ENCODE results near the gene DNAH2. TPM values are rescaled to one million over a fixed set of nuclear protein-coding genes. Genes with fewer than 3 reads are reported as not detected.

The DNAH2 gene
- total and polyA plus RNA-seq, 12 donors: under 0.01 to 0.30 (median 0.03) TPM; not detected in 3

DNA sequence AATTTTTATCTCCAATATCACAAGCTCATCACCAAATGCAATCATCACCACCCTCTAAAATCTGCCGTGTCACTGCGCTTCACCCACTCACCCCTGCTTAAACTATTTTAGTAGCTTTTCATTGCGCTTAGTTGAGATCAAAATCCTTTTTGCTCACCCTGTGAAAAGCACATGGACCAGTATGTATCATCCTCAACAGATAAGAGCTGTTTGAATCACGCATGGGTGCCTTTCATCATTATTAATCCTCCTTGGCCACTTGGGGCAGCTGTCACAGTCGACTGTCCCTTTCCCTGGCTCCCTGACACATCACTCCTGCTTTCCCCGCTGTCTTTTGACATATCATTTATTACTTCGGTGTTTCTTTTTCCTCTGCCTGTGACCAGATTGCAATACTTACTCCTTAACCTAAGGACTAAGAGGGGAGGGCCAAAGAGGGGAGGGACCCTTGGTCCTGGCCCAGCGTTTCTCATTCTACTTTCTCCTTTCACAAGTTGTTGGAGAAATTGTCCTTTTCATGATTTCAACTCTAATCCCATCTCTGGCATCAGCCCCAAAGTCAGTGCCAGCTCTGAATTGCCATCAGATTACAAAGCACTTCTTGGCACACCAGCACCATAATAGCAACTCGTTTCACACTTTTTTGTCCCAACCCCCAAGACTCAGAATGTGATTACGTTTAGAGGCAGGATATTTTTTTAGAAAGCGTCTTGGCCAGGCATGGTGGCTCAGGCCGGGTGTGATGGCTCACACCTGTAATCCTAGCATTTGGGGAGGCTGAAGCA, 107.9 kb downstream of the DNAH2 start:
- H3K4me3 ChIP-seq: no peak overlapping the region
- H3K27me3 ChIP-seq: peaks cover 0 to 5% (median 0%) of the 10 kb centered on the region in 7 donors
- H3K27ac ChIP-seq: no peak overlapping the region
- peak in 1 of 8 donors; percentile 20 for ATAC-seq
- WGBS, 2 donors: 40 to 44% methylated on average over 12 of the region's 12 CpGs
- no peak for DNase-seq
- H3K9me3 ChIP-seq: no peaks in the 10 kb centered on the region
- H3K36me3 ChIP-seq: no peaks in the 10 kb centered on the region
- TF ChIP-seq, protein P1, sequence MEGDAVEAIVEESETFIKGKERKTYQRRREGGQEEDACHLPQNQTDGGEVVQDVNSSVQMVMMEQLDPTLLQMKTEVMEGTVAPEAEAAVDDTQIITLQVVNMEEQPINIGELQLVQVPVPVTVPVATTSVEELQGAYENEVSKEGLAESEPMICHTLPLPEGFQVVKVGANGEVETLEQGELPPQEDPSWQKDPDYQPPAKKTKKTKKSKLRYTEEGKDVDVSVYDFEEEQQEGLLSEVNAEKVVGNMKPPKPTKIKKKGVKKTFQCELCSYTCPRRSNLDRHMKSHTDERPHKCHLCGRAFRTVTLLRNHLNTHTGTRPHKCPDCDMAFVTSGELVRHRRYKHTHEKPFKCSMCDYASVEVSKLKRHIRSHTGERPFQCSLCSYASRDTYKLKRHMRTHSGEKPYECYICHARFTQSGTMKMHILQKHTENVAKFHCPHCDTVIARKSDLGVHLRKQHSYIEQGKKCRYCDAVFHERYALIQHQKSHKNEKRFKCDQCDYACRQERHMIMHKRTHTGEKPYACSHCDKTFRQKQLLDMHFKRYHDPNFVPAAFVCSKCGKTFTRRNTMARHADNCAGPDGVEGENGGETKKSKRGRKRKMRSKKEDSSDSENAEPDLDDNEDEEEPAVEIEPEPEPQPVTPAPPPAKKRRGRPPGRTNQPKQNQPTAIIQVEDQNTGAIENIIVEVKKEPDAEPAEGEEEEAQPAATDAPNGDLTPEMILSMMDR (IDR thresholded peaks at IDR 0.05): peak in 4 of 9 donors; percentile 23 to 29 (median 26)
- H3K4me1 ChIP-seq: peaks cover 0 to 7% (median 0%) of the 10 kb centered on the region in 9 donors
- intact Hi-C loops (cut with DNase I): loop anchor here in 4 of 10 donors (10.0 kb wide), 2 partner anchors 69 to 159 kb away; no protein-coding TSS in a partner anchor

DNA sequence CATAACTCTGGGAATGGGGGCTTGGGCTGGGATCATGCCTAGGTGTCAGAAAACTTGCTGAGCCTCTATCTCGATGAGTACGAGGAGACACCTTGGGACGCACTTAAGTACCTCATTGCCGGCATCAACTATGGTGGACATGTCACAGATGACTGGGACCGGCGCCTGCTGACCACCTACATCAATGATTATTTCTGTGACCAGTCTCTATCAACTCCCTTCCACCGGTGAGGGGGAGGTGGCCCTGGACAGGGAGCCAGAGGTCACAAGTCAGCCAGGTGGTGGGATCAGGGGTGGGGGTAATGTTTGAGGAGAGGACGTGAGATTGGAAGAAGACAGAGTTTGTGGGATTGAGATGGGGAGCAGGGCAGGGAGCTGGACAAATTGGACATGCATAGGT, 113.1 kb downstream of the DNAH2 start:
- Histone ChIP-seq H3K9me3 (no peaks in the 10 kb centered on the region), H3K4me3 (no peak overlapping the region), H3K36me3 (no peaks in the 10 kb centered on the region), H3K4me1 (peaks cover 0 to 12% (median 7%) of the 10 kb centered on the region in 9 donors), H3K27me3 (peaks cover 0 to 5% (median 0%) of the 10 kb centered on the region in 7 donors), H3K27ac (no peak overlapping the region)
- TF ChIP-seq, protein P1 (IDR thresholded peaks at IDR 0.05): no peak
- ATAC-seq: no peak
- WGBS, 2 donors: 88 to 92% methylated on average over 8 of the region's 8 CpGs
- no peak for DNase-seq
- intact Hi-C loops (cut with DNase I): loop anchor here in 2 of 10 donors (5.0 to 10.0 kb wide), 3 partner anchors 57 to 324 kb away; partner anchors contain the start of genes CHD3 (in 1 of the 2) and PER1 (in 1 of the 2)

DNA sequence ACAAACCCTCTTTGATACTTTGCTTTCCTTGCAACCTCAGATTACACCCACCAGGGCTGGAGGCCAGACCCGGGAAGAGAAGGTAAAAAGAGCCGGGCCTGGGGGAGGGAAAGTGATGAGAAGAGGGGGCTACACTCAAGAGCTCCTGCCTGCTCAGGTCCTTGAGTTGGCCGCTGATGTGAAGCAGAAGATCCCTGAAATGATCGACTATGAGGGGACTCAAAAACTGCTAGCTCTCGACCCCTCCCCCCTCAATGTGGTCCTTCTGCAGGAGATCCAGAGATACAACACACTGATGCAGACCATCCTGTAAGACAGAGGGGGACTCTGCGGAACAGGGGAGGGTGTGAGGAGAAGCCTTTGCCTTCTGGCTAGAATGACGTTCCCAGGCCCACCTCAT, 113.7 kb downstream of the DNAH2 start:
- no peak for ATAC-seq
- no peak for DNase-seq
- H3K9me3 ChIP-seq: no peaks in the 10 kb centered on the region
- H3K4me1 ChIP-seq: peaks cover 2 to 17% (median 7%) of the 10 kb centered on the region in 9 donors
- 75 to 81% methylated on average over 7 of the region's 7 CpGs for WGBS, 2 donors
- H3K27me3 ChIP-seq: peaks cover 0 to 5% (median 0%) of the 10 kb centered on the region in 7 donors
- no peak overlapping the region for H3K27ac ChIP-seq
- no peak overlapping the region for H3K4me3 ChIP-seq
- intact Hi-C loops (cut with DNase I): loop anchor here in 2 of 10 donors (5.0 to 10.0 kb wide), 3 partner anchors 56 to 324 kb away; partner anchors contain the start of genes CHD3 (in 1 of the 2) and PER1 (in 1 of the 2)
- TF ChIP-seq, protein P1 (IDR thresholded peaks at IDR 0.05): no peak
- no peaks in the 10 kb centered on the region for H3K36me3 ChIP-seq

DNA sequence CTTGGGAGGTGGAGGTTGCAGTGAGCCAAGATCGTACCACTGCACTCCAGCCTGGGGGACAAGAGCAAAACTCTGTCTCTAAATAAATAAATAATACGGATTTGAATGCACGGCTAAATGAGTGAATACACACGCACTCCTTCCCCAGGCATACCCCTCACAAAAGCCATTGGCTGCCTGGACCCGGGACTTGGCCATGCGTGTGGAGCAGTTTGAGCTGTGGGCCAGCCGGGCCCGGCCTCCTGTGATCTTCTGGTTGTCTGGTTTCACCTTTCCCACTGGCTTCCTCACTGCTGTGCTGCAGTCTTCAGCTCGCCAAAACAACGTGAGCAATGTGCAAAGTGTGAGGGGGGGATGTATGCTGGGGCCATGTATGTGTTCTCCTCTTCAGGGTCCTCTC, 114.9 kb downstream of the DNAH2 start:
- Histone ChIP-seq H3K9me3 (no peaks in the 10 kb centered on the region), H3K27me3 (peaks cover 0 to 5% (median 0%) of the 10 kb centered on the region in 7 donors), H3K36me3 (no peaks in the 10 kb centered on the region), H3K4me1 (peaks cover 4 to 29% (median 19%) of the 10 kb centered on the region in 9 donors), H3K27ac (no peak overlapping the region), H3K4me3 (no peak overlapping the region)
- TF ChIP-seq, protein P1 (IDR thresholded peaks at IDR 0.05): no peak
- WGBS, 2 donors: 90 to 91% methylated on average over 10 of the region's 10 CpGs
- DNase-seq: no peak
- intact Hi-C loops (cut with DNase I): loop anchor here in 3 of 10 donors (2.0 to 10.0 kb wide), 4 partner anchors 55 to 322 kb away; partner anchors contain the start of genes CHD3 (in 1 of the 3) and PER1 (in 1 of the 3)
- no peak for ATAC-seq

Measured in heart right ventricle (tissue), 16 donors.